Mesendoderm (in vitro differentiated cells): ENCODE data around the gene AMFR.

ENCODE experiments used
- DNase-seq: peaks from one replicate; pipeline ENCODE4 v3.0.0; 2013
- H2AK5ac ChIP-seq: 2 replicates; pipeline ENCODE4 v1.6.1; 2013; ENCODE audit warnings: low read length, inconsistent platforms
- H2BK120ac ChIP-seq: 2 replicates; pipeline ENCODE4 v1.6.1; 2013; ENCODE audit warnings: low read depth, mild to moderate bottlenecking, low read length, moderate library complexity, mixed read lengths
- H2BK15ac ChIP-seq: replicated peaks from 2 replicates; pipeline ENCODE4 v1.6.1; 2013; ENCODE audit warnings: low read depth, mild to moderate bottlenecking, moderate library complexity
- H2BK5ac ChIP-seq: 2 replicates; pipeline ENCODE4 v1.6.1; 2013; ENCODE audit warnings: low read length, inconsistent platforms
- H3K18ac ChIP-seq: 2 replicates; pipeline ENCODE4 v1.6.1; 2013; ENCODE audit warnings: mild to moderate bottlenecking, low read length, mixed read lengths
- H3K23ac ChIP-seq: one replicate; pipeline ENCODE4 v1.6.1; 2013; ENCODE audit warnings: low read length
- H3K27ac ChIP-seq: 2 replicates; pipeline ENCODE4 v1.5.1; 2013; ENCODE audit warnings: low read depth, mild to moderate bottlenecking, inconsistent platforms, low read length, moderate library complexity
- H3K27me3 ChIP-seq: 2 replicates; pipeline ENCODE4 v1.6.1; 2013; ENCODE audit warnings: low read length, control low read depth, mild to moderate bottlenecking, inconsistent platforms; ENCODE audit not compliant: insufficient read depth, poor library complexity
- H3K36me3 ChIP-seq: 2 replicates; pipeline ENCODE4 v1.6.1; 2013; ENCODE audit warnings: low read length, inconsistent platforms; ENCODE audit not compliant: control insufficient read depth, insufficient read depth
- H3K4ac ChIP-seq: one replicate; pipeline ENCODE4 v1.6.1; 2013; ENCODE audit warnings: low read depth, mild to moderate bottlenecking, low read length, moderate library complexity
- H3K4me1 ChIP-seq: 2 replicates; pipeline ENCODE4 v1.6.1; 2013; ENCODE audit warnings: low read depth, low read length, inconsistent platforms; ENCODE audit not compliant: control insufficient read depth
- H3K4me2 ChIP-seq: 2 replicates; pipeline ENCODE4 v1.6.1; 2013; ENCODE audit warnings: low read length
- H3K4me3 ChIP-seq: 2 replicates; pipeline ENCODE4 v1.5.1; 2013; ENCODE audit warnings: mild to moderate bottlenecking, low read length
- H3K56ac ChIP-seq: one replicate; pipeline ENCODE4 v1.6.1; 2013; ENCODE audit warnings: low read length
- H3K79me1 ChIP-seq: 2 replicates; pipeline ENCODE4 v1.6.1; 2013; ENCODE audit warnings: low read length, inconsistent platforms
- H3K79me2 ChIP-seq: 2 replicates; pipeline ENCODE4 v1.6.1; 2013; ENCODE audit warnings: mild to moderate bottlenecking, low read length; ENCODE audit not compliant: control insufficient read depth, insufficient read depth
- H3K9ac ChIP-seq: 2 replicates; pipeline ENCODE4 v1.6.1; 2013; ENCODE audit warnings: low read length, inconsistent platforms
- H4K5ac ChIP-seq: one replicate; pipeline ENCODE4 v1.6.1; 2013; ENCODE audit warnings: low read length
- H4K8ac ChIP-seq: one replicate; pipeline ENCODE4 v1.6.1; 2013; ENCODE audit warnings: low read depth, mild to moderate bottlenecking, control low read depth, low read length, moderate library complexity
- WGBS: extraction: QIAGEN DNeasy Blood & Tissue Kit; methylation state at CpG from one replicate; pipeline ENCODE4 v1.1.7; 2013; ENCODE audit warnings: low lambda C conversion rate, missing lambda C conversion rate; ENCODE audit not compliant: insufficient coverage; ENCODE audit errors: extremely low coverage; 5-methylcytosine and 5-hydroxymethylcytosine counted together

Gene AMFR

DNA sequence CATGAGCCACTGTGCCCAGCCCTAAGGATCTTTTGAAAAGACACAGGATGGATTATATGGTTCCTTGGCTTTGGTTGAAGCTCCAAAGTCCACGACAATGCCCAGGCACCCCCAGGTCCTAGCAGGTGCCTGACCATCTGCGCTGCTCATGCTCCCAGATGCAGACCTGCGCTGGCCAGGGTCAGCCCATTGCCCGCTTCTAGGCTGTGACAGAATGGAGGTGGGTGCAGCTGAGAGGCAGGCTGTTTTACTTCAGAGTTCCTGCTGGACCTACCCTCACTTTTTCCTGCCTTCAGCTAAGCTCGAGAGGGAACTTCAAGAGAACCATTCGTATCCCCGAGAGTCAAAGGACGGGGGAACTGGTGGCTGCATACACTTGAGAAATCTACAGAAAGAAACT, 60.5 kb downstream of the AMFR start:
- Histone ChIP-seq H3K36me3 (peaks cover 2% of the 10 kb centered on the region), H3K9ac (no peak overlapping the region), H3K18ac (no peak overlapping the region), H3K23ac (no peak overlapping the region), H3K4me2 (no peak overlapping the region), H3K27ac (no peak overlapping the region), H3K4me3 (no peak overlapping the region), H2BK120ac (no peak overlapping the region), H4K5ac (no peak overlapping the region), H3K4me1 (no peaks in the 10 kb centered on the region), H3K79me2 (no peaks in the 10 kb centered on the region), H3K79me1 (no peaks in the 10 kb centered on the region), H2BK15ac (no peak overlapping the region), H3K27me3 (no peaks in the 10 kb centered on the region), H3K56ac (no peak overlapping the region), H3K4ac (no peak overlapping the region), H2AK5ac (no peak overlapping the region), H4K8ac (no peak overlapping the region), H2BK5ac (no peak overlapping the region)
- WGBS, result no CpG with 5 or more reads among the region's 8 CpGs
- no peak for DNase-seq

- Histone ChIP-seq H3K27me3 (no peaks in the 10 kb centered on the region), H2BK15ac (no peak overlapping the region), H3K4me2 (no peak overlapping the region), H3K4ac (no peak overlapping the region), H3K4me1 (no peaks in the 10 kb centered on the region), H4K8ac (no peak overlapping the region), H3K79me2 (no peaks in the 10 kb centered on the region), H4K5ac (no peak overlapping the region), H3K4me3 (no peak overlapping the region), H3K18ac (no peak overlapping the region), H3K9ac (no peak overlapping the region), H3K79me1 (no peaks in the 10 kb centered on the region), H3K27ac (no peak overlapping the region), H2AK5ac (no peak overlapping the region), H2BK5ac (no peak overlapping the region), H2BK120ac (no peak overlapping the region), H3K36me3 (peaks cover 2% of the 10 kb centered on the region), H3K56ac (no peak overlapping the region), H3K23ac (no peak overlapping the region)
- DNase-seq, result no peak
- WGBS, result no CpG with 5 or more reads among the region's 26 CpGs
These were observed 61.4 kb downstream of the AMFR start for GRCh38 chr16:56363781-56364565.

DNA sequence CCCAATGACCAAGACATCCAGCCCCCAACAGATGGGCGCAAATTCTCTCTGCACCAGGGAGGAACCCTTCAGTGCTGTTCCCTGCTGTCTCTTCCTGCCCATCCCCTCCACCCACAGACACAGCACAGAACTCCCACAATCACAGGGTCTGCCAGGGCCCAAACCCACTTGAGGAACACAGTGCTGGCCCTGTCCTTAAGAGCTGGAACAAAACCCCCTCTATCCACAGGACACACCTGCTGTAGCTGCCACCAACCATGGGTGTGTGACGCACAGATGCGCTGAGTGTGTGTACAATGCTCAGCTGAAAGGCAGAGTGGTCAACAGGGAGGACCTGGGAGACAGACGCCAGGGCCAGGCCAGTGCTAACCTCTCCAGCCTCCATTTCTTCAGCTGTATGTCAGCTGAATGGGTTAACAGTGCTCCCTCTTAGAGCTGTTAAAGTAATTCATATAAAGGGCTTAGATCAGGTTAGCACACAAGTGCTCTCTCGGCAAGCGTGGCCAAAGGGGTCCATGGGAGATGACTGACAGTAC, 62.1 kb downstream of the AMFR start:
- Histone ChIP-seq H3K18ac (no peak overlapping the region), H3K79me2 (no peaks in the 10 kb centered on the region), H3K27me3 (no peaks in the 10 kb centered on the region), H3K4ac (no peak overlapping the region), H3K4me2 (no peak overlapping the region), H3K79me1 (no peaks in the 10 kb centered on the region), H2BK120ac (no peak overlapping the region), H3K4me1 (no peaks in the 10 kb centered on the region), H4K8ac (no peak overlapping the region), H2BK15ac (no peak overlapping the region), H3K36me3 (peaks cover 2% of the 10 kb centered on the region), H2BK5ac (no peak overlapping the region), H3K23ac (no peak overlapping the region), H4K5ac (no peak overlapping the region), H3K9ac (no peak overlapping the region), H3K27ac (no peak overlapping the region), H3K4me3 (no peak overlapping the region), H3K56ac (no peak overlapping the region), H2AK5ac (no peak overlapping the region)
- WGBS, result no CpG with 5 or more reads among the region's 6 CpGs
- no peak for DNase-seq

DNA sequence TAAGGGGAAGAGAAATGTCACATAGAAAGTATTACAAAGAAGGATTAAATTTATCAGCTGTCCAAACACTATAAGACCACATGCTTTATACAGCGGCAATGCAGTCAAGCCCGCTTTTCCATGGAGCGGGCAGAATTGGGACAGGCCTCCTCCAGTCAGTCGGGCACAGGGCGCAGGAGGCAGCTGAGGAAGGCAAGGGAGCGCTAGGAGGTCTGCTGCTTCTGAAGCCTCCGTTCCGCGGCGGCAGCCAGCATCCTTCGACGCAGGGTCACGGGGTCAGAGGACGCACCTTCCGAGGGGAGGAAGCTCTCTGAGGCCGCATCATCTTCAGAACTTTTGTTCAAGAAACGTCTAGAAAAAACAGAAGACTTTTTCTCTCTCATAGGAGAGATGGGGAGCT, 62.6 kb downstream of the AMFR start:
- H3K36me3 ChIP-seq, result peaks cover 2% of the 10 kb centered on the region
- H4K8ac ChIP-seq, result no peak overlapping the region
- no peak overlapping the region for H3K18ac ChIP-seq
- no peak overlapping the region for H3K9ac ChIP-seq
- H3K79me1 ChIP-seq, result no peaks in the 10 kb centered on the region
- no peak overlapping the region for H3K4me3 ChIP-seq
- H3K4me2 ChIP-seq, result no peak overlapping the region
- peaks cover 2% of the 10 kb centered on the region for H3K4me1 ChIP-seq
- no peak overlapping the region for H3K27ac ChIP-seq
- H4K5ac ChIP-seq, result no peak overlapping the region
- no peaks in the 10 kb centered on the region for H3K27me3 ChIP-seq
- no peak overlapping the region for H2BK15ac ChIP-seq
- H3K4ac ChIP-seq, result no peak overlapping the region
- H2BK120ac ChIP-seq, result no peak overlapping the region
- H3K79me2 ChIP-seq, result no peaks in the 10 kb centered on the region
- no peak overlapping the region for H2AK5ac ChIP-seq
- WGBS, result no CpG with 5 or more reads among the region's 17 CpGs
- H3K56ac ChIP-seq, result no peak overlapping the region
- no peak overlapping the region for H2BK5ac ChIP-seq
- no peak overlapping the region for H3K23ac ChIP-seq
- DNase-seq, result no peak

DNA sequence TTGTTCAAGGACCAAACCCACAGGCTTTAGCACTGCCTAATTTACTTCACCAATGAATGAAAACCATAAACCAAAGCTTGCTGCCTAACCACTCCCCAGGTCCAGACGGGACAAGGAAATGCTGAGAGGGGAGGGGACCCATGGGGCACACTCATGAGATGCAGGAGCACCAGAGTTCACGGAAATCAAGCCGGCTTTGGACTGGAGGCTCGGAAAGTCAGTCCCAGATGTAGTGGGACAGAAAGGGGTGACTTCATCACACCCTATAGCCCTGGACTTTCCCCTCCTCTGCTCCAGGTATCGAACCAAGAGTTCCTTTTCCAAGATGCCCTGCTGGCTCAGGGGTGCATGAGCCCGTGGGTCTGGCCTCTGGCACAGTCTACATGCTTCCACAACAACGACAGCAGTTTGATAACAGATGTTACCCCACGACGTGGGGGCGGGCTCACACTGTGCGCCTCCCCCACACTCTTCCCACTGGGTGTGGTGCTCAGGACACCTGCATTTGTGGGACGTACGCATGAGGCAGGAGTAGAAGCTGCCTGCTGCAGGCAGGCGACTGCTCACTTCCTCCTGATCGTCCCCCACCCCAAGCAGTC, 63.2 kb downstream of the AMFR start:
- Histone ChIP-seq H3K23ac (no peak overlapping the region), H3K9ac (no peak overlapping the region), H4K8ac (no peak overlapping the region), H4K5ac (no peak overlapping the region), H2BK5ac (no peak overlapping the region), H3K4me3 (no peak overlapping the region), H2AK5ac (no peak overlapping the region), H3K18ac (no peak overlapping the region), H3K27me3 (no peaks in the 10 kb centered on the region), H2BK120ac (no peak overlapping the region), H3K36me3 (peaks cover 2% of the 10 kb centered on the region), H2BK15ac (no peak overlapping the region), H3K79me1 (no peaks in the 10 kb centered on the region), H3K4ac (no peak overlapping the region), H3K56ac (no peak overlapping the region), H3K27ac (no peak overlapping the region), H3K79me2 (no peaks in the 10 kb centered on the region), H3K4me2 (no peak overlapping the region), H3K4me1 (peaks cover 2% of the 10 kb centered on the region)
- no peak for DNase-seq
- no CpG with 5 or more reads among the region's 15 CpGs for WGBS
